DOHH2 (cell line): ENCODE measurements around the gene ITPR1.

Experiments
- CTCF ChIP-seq: fragments of 200-600 bp; sonication (generic); IDR thresholded peaks from one replicate; pipeline ENCODE4 v1.5.1; 2014; ENCODE audit warnings: antibody characterized with exemption, mild to moderate bottlenecking, low read depth, low read length; ENCODE audit not compliant: poor library complexity, severe bottlenecking
- EZH2phosphoT487 ChIP-seq: fragments of 200-600 bp; sonication (generic); IDR thresholded peaks from 2 replicates; pipeline ENCODE4 v1.6.1; 2017; ENCODE audit warnings: borderline replicate concordance, mild to moderate bottlenecking, antibody characterized with exemption, low read length, moderate library complexity, mixed read lengths

GRCh38 chr3:4743371-4743770 lies 250.2 kb downstream of the ITPR1 start:
- no peak for TF ChIP-seq CTCF
- no peak for TF ChIP-seq EZH2phosphoT487
